Stimulated activated naive CD4-positive, alpha-beta T cell (primary cell): Measurements from ENCODE around the gene BRCA1.

ENCODE experiments used
- DNase-seq, 6 experiments: peaks; one replicate each; lab custom pipeline; 2025; lab: John Stamatoyannopoulos, UW

Gene BRCA1

GRCh38 chr17:43025290-43025657 lies 99.9 kb downstream of the BRCA1 start:
- no peak for DNase-seq

GRCh38 chr17:43024407-43025289 lies 100.5 kb downstream of the BRCA1 start, which contains the start of gene RND2:
Gene RND2, plus strand, starts transcription at chr17:43025231. Its CDS starts 117 bp downstream, at chr17:43025348.
- peak; percentile 63 to 85 (median 76) for DNase-seq

- peak; percentile 16 to 68 (median 56) for DNase-seq
These were observed 103.2 kb downstream of the BRCA1 start, which contains the start of gene VAT1 for GRCh38 chr17:43021741-43022512. Gene VAT1, minus strand, starts transcription at chr17:43022385. Its CDS starts 63 bp downstream, at chr17:43022322.

- DNase-seq = peak; percentile 22 to 60 (median 35)
These were observed 104.1 kb downstream of the BRCA1 start for GRCh38 chr17:43020789-43021740.

- no peak for DNase-seq
These were observed 105.0 kb downstream of the BRCA1 start for GRCh38 chr17:43020030-43020621.

GRCh38 chr17:43019418-43019817 lies 105.7 kb downstream of the BRCA1 start:
- no peak for DNase-seq

- no peak for DNase-seq
These were observed 106.2 kb downstream of the BRCA1 start for GRCh38 chr17:43018932-43019331.

GRCh38 chr17:43018008-43018853 lies 106.9 kb downstream of the BRCA1 start:
- DNase-seq = peak in 4 of 6 experiments; percentile 15 to 35 (median 26)

- no peak for DNase-seq
These were observed 108.9 kb downstream of the BRCA1 start for GRCh38 chr17:43016216-43016615.

GRCh38 chr17:43015579-43015978 lies 109.6 kb downstream of the BRCA1 start:
- DNase-seq = no peak

- DNase-seq = no peak
These were observed 110.3 kb downstream of the BRCA1 start for GRCh38 chr17:43014649-43015542.

GRCh38 chr17:43014020-43014648 lies 111.0 kb downstream of the BRCA1 start:
- no peak for DNase-seq

- no peak for DNase-seq
These were observed 111.9 kb downstream of the BRCA1 start for GRCh38 chr17:43013296-43013695.

GRCh38 chr17:43011728-43012472 lies 113.3 kb downstream of the BRCA1 start:
- no peak for DNase-seq

GRCh38 chr17:43010667-43011308 lies 114.4 kb downstream of the BRCA1 start:
- no peak for DNase-seq

GRCh38 chr17:43006639-43007551 lies 118.3 kb downstream of the BRCA1 start, which contains the start of gene IFI35:
Gene IFI35, plus strand, starts transcription at chr17:43006784. Its CDS starts 164 bp downstream, at chr17:43006948.
- DNase-seq = peak; percentile 67 to 81 (median 75)
